PC-9 (cell line): Measurements from ENCODE around the gene FAM171A1.

ENCODE experiments used
- EZH2 ChIP-seq: fragments of 200-600 bp; sonication (generic); IDR thresholded peaks from 2 replicates; pipeline ENCODE4 v1.8.0; 2017; ENCODE audit warnings: antibody characterized with exemption, low read depth
- TF ChIP-seq, protein P1 (sequence below): fragments of 200-600 bp; sonication (generic); conservative IDR thresholded peaks from 2 replicates; pipeline ENCODE4 v1.6.1; 2017; ENCODE audit warnings: mixed run types, antibody characterized with exemption, mild to moderate bottlenecking, moderate library complexity

DNA sequence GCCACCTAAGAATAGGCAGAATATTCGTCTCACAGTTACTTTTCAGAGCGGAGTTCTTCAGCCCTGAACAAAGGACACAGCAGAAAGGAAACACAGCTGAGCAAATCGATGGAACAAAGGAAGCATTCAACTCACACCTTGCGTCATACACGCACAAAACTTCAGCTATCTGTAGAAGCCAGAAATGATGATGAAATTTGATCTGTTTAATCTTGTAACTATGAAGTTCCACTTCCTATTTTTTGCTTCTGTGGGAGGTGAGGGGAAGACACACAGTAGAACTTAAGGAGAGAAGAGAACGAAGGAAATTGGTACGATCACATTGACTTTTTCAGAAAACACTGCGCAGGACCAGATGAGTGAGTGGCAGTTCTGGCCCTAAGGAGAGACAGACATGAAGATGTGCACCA is 26.2 kb downstream of the FAM171A1 start:
- TF ChIP-seq, protein P1, sequence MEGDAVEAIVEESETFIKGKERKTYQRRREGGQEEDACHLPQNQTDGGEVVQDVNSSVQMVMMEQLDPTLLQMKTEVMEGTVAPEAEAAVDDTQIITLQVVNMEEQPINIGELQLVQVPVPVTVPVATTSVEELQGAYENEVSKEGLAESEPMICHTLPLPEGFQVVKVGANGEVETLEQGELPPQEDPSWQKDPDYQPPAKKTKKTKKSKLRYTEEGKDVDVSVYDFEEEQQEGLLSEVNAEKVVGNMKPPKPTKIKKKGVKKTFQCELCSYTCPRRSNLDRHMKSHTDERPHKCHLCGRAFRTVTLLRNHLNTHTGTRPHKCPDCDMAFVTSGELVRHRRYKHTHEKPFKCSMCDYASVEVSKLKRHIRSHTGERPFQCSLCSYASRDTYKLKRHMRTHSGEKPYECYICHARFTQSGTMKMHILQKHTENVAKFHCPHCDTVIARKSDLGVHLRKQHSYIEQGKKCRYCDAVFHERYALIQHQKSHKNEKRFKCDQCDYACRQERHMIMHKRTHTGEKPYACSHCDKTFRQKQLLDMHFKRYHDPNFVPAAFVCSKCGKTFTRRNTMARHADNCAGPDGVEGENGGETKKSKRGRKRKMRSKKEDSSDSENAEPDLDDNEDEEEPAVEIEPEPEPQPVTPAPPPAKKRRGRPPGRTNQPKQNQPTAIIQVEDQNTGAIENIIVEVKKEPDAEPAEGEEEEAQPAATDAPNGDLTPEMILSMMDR, result no peak
- TF ChIP-seq EZH2, result no peak
